Panc1 (cell line): ENCODE data around the gene NUDT17. TPM values are rescaled to one million over a fixed set of nuclear protein-coding genes. Genes with fewer than 3 reads are reported as not detected.

Source experiments
- ATAC-seq: fragments of 200-7000 bp; cut with Tn5 transposase; 2 replicates; pipeline ENCODE4 v1.9.1; 2020; ENCODE audit warnings: mild to moderate bottlenecking, moderate library complexity
- BruUV-seq: library from RNA; stranded (reverse); fragments of 400-500 nt; replicated peaks from 2 replicates; lab custom pipeline; 2021; lab: Mats Ljungman, UMichigan
- CTCF ChIA-PET: fragments of 300-600 bp; sonication (Branson Sonifier 250); formaldehyde crosslinking; loops from one replicate; lab custom pipeline; 2022; ENCODE audit warnings: antibody characterized with exemption; lab: Charles Lee
- POLR2A ChIA-PET: fragments of 300-600 bp; sonication (Branson Sonifier 250); formaldehyde crosslinking; loops from one replicate; lab custom pipeline; 2022; ENCODE audit warnings: antibody characterized with exemption; lab: Charles Lee
- DNase-seq: peaks from one replicate; pipeline ENCODE4 v3.0.0-alpha.2; 2010; ENCODE audit warnings: low read depth, low spot score
- H3K27ac ChIP-seq: 2 replicates; pipeline ENCODE4 v1.5.1; 2011; ENCODE audit warnings: mild to moderate bottlenecking, low read length, inconsistent platforms
- H3K27me3 ChIP-seq: fragments of 200-500 bp; sonication (Bioruptor generic); 2 replicates; pipeline ENCODE4 v1.6.0; 2014; ENCODE audit warnings: low read length, inconsistent platforms; ENCODE audit not compliant: control insufficient read depth, insufficient read depth
- H3K36me3 ChIP-seq: fragments of 200-500 bp; sonication (Bioruptor generic); 2 replicates; pipeline ENCODE4 v1.5.1; 2014; ENCODE audit warnings: inconsistent platforms, mild to moderate bottlenecking, low read length, moderate library complexity; ENCODE audit not compliant: control insufficient read depth, insufficient read depth
- H3K4me1 ChIP-seq: 2 replicates; pipeline ENCODE4 v1.5.1; 2011; ENCODE audit warnings: inconsistent platforms, mild to moderate bottlenecking, low read length, moderate library complexity; ENCODE audit not compliant: control insufficient read depth, insufficient read depth
- H3K4me3 ChIP-seq, 2 experiments: 2 replicates each; pipeline ENCODE4 v1.5.1; 2011 to 2012; ENCODE audit warnings: low read depth in 2 of 2, low read length in 2 of 2, mild to moderate bottlenecking in 2 of 2, inconsistent platforms in 1 of 2, moderate library complexity in 1 of 2
- H3K9me3 ChIP-seq: fragments of 200-500 bp; sonication (Bioruptor generic); 2 replicates; pipeline ENCODE4 v1.5.1; 2014; ENCODE audit warnings: low read depth, mild to moderate bottlenecking, inconsistent platforms, low read length, moderate library complexity; ENCODE audit not compliant: control insufficient read depth, insufficient read depth
- POLR2AphosphoS5 ChIP-seq: IDR thresholded peaks from 2 replicates; pipeline ENCODE4 v1.6.1; 2012; ENCODE audit warnings: mild to moderate bottlenecking, low read depth, low read length, moderate library complexity
- SIN3A ChIP-seq: IDR thresholded peaks from 2 replicates; pipeline ENCODE4 v1.6.1; 2012; ENCODE audit warnings: low read depth, mild to moderate bottlenecking, low read length, moderate library complexity, borderline replicate concordance; ENCODE audit not compliant: insufficient read depth
- TCF7L2 ChIP-seq: IDR thresholded peaks from 2 replicates; pipeline ENCODE4 v1.6.1; 2011; ENCODE audit warnings: mild to moderate bottlenecking, low read depth, low read length, inconsistent platforms
- in situ Hi-C: cut with HindIII; loops from 2 replicates; pipeline ENCODE4 v1.10.0; 2016; ENCODE audit warnings: low sequenced_read_pairs, low pct_unique_long_range_greater_than_20kb
- intact Hi-C: fragments of 100-400 bp; cut with micrococcal nuclease; formaldehyde crosslinking; loops from one replicate; pipeline ENCODE4 v1.10.0; 2022; ENCODE audit not compliant: unreplicated experiment
- total RNA-seq: library from RNA; stranded (reverse); gene quantifications from one replicate; pipeline ENCODE4 v1.2.1, GENCODE V29; 2021; ENCODE audit not compliant: unreplicated experiment
- TF ChIP-seq, protein P1 (sequence below), 2 experiments: IDR thresholded peaks; 2 replicates each; pipeline ENCODE4 v1.6.1; 2011 to 2012; ENCODE audit warnings: low read depth in 2 of 2, control low read depth in 1 of 2, low read length in 1 of 2, mild to moderate bottlenecking in 1 of 2, moderate library complexity in 1 of 2; ENCODE audit not compliant: insufficient read depth in 1 of 2
- TF ChIP-seq, protein P2 (sequence below): fragments of 450-650 bp; IDR thresholded peaks from 2 replicates; pipeline ENCODE4 v1.5.1; 2017; ENCODE audit warnings: mild to moderate bottlenecking

Gene NUDT17
- total RNA-seq, 1 experiment from 2014 or later = 3.7 TPM

DNA sequence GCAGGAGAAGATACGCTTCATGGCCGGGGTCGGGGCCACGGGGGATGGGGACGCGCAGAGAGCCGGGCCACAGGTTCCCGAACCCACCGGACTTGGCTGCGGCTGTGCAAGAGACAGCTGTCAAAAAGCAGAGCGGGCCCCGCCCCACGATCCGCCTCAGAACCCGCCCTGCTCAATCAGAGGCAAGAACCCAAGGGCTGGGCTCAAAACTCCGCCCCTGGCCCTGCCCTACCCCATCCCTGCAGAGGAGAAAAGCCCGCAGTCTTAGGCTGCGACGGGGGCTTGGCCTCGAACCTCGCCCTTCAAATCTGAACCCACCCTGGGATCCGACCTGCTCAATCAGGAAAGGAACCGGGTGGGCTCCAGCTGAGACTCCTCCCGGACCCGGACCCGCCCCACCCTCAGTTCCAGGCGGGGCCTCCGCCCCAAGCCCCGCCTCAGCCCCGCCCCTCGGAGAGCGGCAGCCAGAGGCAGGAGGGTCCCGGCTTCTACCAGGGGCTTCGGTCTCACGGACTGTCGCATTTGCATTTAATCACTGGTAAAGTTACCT lies 40.4 kb downstream of the NUDT17 start, which contains the start of gene ANKRD35:
ANKRD35 (minus strand) TSS at position 129 of the 550 bp plus-strand sequence; CDS start at position 21, 108 bp downstream.
- no peaks in the 10 kb centered on the region for H3K9me3 ChIP-seq
- no peaks in the 10 kb centered on the region for H3K36me3 ChIP-seq
- peaks cover 12% of the 10 kb centered on the region for H3K27me3 ChIP-seq
- DNase-seq (no peak), ATAC-seq (peak; percentile 99)
- peak within 1 kb of the TSS; percentile 53 to 70 for H3K4me3 ChIP-seq
- intact Hi-C loops (no loop called here), in situ Hi-C loops (no loop called here)
- POLR2A ChIA-PET = interaction anchor here (0.6 kb wide), 1 partner anchor 27 kb away, joined by 3 read pairs; the partner anchor contains the start of gene PIAS3
- 0 out of 2 replicates have a peak, but pooled peaks cover 4% of the 10 kb centered on the region for H3K4me1 ChIP-seq
- TF ChIP-seq POLR2AphosphoS5 = no peak
- TF ChIP-seq, protein P1, sequence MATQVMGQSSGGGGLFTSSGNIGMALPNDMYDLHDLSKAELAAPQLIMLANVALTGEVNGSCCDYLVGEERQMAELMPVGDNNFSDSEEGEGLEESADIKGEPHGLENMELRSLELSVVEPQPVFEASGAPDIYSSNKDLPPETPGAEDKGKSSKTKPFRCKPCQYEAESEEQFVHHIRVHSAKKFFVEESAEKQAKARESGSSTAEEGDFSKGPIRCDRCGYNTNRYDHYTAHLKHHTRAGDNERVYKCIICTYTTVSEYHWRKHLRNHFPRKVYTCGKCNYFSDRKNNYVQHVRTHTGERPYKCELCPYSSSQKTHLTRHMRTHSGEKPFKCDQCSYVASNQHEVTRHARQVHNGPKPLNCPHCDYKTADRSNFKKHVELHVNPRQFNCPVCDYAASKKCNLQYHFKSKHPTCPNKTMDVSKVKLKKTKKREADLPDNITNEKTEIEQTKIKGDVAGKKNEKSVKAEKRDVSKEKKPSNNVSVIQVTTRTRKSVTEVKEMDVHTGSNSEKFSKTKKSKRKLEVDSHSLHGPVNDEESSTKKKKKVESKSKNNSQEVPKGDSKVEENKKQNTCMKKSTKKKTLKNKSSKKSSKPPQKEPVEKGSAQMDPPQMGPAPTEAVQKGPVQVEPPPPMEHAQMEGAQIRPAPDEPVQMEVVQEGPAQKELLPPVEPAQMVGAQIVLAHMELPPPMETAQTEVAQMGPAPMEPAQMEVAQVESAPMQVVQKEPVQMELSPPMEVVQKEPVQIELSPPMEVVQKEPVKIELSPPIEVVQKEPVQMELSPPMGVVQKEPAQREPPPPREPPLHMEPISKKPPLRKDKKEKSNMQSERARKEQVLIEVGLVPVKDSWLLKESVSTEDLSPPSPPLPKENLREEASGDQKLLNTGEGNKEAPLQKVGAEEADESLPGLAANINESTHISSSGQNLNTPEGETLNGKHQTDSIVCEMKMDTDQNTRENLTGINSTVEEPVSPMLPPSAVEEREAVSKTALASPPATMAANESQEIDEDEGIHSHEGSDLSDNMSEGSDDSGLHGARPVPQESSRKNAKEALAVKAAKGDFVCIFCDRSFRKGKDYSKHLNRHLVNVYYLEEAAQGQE (IDR thresholded peaks at IDR 0.05; ENCODE audit: insufficient read depth in 1 of 2, low read depth in 2 of 2, low read length in 1 of 2) = no peak
- peak; percentile 65; the same call in 1 of the 2 replicates for TF ChIP-seq SIN3A
- CTCF ChIA-PET = interaction anchor here (0.8 kb wide), 1 partner anchor 122 kb away, joined by 6 read pairs; no protein-coding TSS in a partner anchor
- BruUV-seq = no TSS peak
- no peak within 1 kb of the TSS for H3K27ac ChIP-seq

DNA sequence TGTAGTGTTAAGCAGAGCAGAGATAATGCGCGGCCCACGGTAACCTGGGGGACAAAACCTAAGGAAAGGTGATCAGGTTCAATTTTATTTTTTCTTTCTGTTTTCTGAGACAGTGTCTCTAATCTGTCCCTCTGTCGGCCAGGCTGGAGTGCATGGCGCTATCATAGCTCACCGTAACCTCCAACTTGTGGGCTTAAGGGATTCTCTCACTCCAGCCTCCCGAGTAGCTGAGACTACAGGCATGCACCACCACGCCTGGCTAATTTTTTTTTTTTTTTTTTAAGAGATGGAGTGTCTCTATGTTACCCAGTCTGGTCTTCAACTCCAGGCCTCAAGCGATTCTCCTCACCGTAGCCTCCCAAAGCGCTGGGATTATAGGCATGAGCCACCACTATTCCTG lies 41.0 kb downstream of the NUDT17 start:
- TF ChIP-seq, protein P2, sequence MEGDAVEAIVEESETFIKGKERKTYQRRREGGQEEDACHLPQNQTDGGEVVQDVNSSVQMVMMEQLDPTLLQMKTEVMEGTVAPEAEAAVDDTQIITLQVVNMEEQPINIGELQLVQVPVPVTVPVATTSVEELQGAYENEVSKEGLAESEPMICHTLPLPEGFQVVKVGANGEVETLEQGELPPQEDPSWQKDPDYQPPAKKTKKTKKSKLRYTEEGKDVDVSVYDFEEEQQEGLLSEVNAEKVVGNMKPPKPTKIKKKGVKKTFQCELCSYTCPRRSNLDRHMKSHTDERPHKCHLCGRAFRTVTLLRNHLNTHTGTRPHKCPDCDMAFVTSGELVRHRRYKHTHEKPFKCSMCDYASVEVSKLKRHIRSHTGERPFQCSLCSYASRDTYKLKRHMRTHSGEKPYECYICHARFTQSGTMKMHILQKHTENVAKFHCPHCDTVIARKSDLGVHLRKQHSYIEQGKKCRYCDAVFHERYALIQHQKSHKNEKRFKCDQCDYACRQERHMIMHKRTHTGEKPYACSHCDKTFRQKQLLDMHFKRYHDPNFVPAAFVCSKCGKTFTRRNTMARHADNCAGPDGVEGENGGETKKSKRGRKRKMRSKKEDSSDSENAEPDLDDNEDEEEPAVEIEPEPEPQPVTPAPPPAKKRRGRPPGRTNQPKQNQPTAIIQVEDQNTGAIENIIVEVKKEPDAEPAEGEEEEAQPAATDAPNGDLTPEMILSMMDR = no peak
- no peaks in the 10 kb centered on the region for H3K36me3 ChIP-seq
- intact Hi-C loops (no loop called here), in situ Hi-C loops (no loop called here)
- peaks cover 12% of the 10 kb centered on the region for H3K27me3 ChIP-seq
- CTCF ChIA-PET = interaction anchor here (0.8 kb wide), 1 partner anchor 121 kb away, joined by 6 read pairs; no protein-coding TSS in a partner anchor
- H3K4me3 ChIP-seq = peak overlapping the region; percentile 53 to 70
- POLR2A ChIA-PET = no interaction called here
- BruUV-seq = no TSS peak
- peak; percentile 15 for ATAC-seq
- no peaks in the 10 kb centered on the region for H3K9me3 ChIP-seq
- no peak for DNase-seq
- H3K4me1 ChIP-seq = peaks cover 10% of the 10 kb centered on the region
- no peak overlapping the region for H3K27ac ChIP-seq

DNA sequence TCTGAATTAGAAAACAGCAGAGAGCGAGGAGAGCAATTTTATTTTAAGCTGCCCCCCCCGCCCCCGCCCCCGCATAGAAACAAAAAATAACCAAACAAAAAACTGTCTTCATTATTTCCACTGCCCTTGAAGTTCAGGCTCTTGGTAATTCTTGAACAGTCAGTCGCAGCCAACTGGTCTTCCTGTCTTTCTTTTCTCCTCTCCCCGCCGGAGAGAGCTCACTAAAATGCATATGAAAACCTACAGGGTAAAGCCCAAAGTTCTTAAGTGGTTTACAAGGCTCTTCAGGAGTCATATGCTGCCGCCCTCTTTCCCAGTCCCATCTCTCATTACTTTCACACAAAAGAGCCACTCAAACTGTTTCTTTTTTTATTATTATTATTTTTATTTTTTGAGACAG lies 41.4 kb downstream of the NUDT17 start:
- intact Hi-C loops (no loop called here), in situ Hi-C loops (no loop called here)
- Histone ChIP-seq H3K4me3 (no peak overlapping the region), H3K36me3 (no peaks in the 10 kb centered on the region), H3K27ac (no peak overlapping the region), H3K9me3 (no peaks in the 10 kb centered on the region), H3K27me3 (peaks cover 12% of the 10 kb centered on the region), H3K4me1 (peaks cover 14% of the 10 kb centered on the region)
- CTCF ChIA-PET = interaction anchor here (0.8 kb wide), 1 partner anchor 121 kb away, joined by 6 read pairs; no protein-coding TSS in a partner anchor
- POLR2A ChIA-PET = no interaction called here
- TF ChIP-seq, protein P1 (IDR thresholded peaks at IDR 0.05; ENCODE audit: insufficient read depth in 1 of 2, low read depth in 2 of 2, low read length in 1 of 2) = no peak
- no peak for TF ChIP-seq TCF7L2
- no peak for TF ChIP-seq POLR2AphosphoS5
- no peak for TF ChIP-seq SIN3A
- TF ChIP-seq, protein P2 = no peak
- ATAC-seq (no peak), DNase-seq (no peak)
- BruUV-seq = no TSS peak
